Measurements from ENCODE around the gene TRPM4. TPM values are rescaled to one million over a fixed set of nuclear protein-coding genes. Genes with fewer than 3 reads are reported as not detected.

Gene TRPM4
- total and polyA plus RNA-seq, 2 of the 13 experiments (the other 11 are each of a cell fraction or from before 2014, with no cell fraction given): 1.9 to 4.3 TPM

DNA sequence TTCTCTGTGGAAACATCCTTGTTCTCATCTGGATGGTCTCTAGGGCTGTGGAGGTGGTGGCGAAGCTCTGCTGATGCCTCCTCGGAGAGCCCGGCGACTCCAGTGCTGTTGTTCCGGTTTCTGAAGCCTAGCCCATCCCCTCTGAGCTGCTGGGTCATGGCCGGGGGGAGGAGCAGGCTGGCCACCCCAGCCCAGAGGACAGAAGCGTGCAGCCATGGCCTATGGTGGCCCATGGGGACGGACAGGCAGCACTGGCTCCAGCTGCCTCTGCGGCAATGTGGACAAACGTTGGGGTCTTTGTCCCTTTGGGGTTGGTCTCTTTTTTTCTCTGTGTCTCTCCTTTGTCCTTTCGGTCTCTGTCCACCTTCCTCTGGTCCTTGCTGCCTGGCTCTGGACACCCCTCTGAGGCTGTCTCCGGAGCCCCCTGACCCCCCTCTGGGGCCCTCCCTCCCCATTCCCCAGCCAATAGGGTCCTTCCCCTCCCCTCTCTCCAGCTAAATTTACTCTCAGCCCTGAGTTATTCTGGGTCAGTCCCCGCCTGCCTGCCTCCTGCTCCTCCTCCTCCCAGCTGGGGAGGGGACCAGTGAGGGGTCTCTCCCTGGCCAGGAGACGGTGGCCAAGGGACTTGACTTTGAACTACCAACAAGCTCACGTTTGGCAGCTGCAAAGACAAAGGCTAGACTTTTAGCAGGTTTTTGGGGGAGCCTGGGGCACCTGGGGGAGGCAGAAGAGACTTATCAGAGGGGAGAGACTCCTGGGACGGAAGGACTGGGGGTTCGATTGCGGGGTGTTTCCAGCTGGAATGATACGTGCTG lies 2.4 kb upstream of the TRPM4 start, which contains the start of gene HRC (continued):
- TF ChIP-seq PHF8 (CRISPR knock-in tag; IDR thresholded peaks at IDR 0.05) (peak; percentile 61), ELF1 (CRISPR knock-in tag; IDR thresholded peaks at IDR 0.05) (peak; percentile 72), SNAPC2 (CRISPR knock-in tag; IDR thresholded peaks at IDR 0.05) (no peak), FOXO1 (CRISPR knock-in tag; IDR thresholded peaks at IDR 0.05) (peak; percentile 14; the same call in 1 of the 2 replicates), RXRA (CRISPR knock-in tag; IDR thresholded peaks at IDR 0.05) (0 out of 2 replicates have a peak, but pooled peaks have one; percentile 46), PHF21A (CRISPR knock-in tag; IDR thresholded peaks at IDR 0.05) (peak; percentile 68), ZNF781 (CRISPR knock-in tag; IDR thresholded peaks at IDR 0.05; ENCODE audit: borderline replicate concordance, not compliant biosample characterization) (no peak), KLF16 (CRISPR knock-in tag; IDR thresholded peaks at IDR 0.05) (0 out of 4 replicates have a peak, but pooled peaks of 1 of the 2 experiments have one; percentile 22), ZBTB7A (CRISPR knock-in tag; IDR thresholded peaks at IDR 0.05) (peak; percentile 24; the same call in 1 of the 2 replicates), SPEN (CRISPR knock-in tag; IDR thresholded peaks at IDR 0.05; ENCODE audit: low read depth) (peak; percentile 52; the same call in 1 of the 2 replicates), MED1 (CRISPR knock-in tag; IDR thresholded peaks at IDR 0.05) (0 out of 2 replicates have a peak, but pooled peaks have one; percentile 35), MTA1 (CRISPR knock-in tag; IDR thresholded peaks at IDR 0.05; ENCODE audit: borderline replicate concordance) (peak; percentile 65; the same call in 1 of the 2 replicates), GATAD2A (CRISPR knock-in tag; IDR thresholded peaks at IDR 0.05) (peak; percentile 33; the same call in 1 of the 2 replicates), GABPA (IDR thresholded peaks at IDR 0.05; ENCODE audit: low read depth, low read length) (0 out of 2 replicates have a peak, but pooled peaks have one; percentile 6), GABPA (CRISPR knock-in tag; IDR thresholded peaks at IDR 0.05; ENCODE audit: low read depth) (peak; percentile 59), TSC22D2 (CRISPR knock-in tag; IDR thresholded peaks at IDR 0.05; ENCODE audit: borderline replicate concordance) (no peak), SP4 (CRISPR knock-in tag; IDR thresholded peaks at IDR 0.05) (0 out of 2 replicates have a peak, but pooled peaks have one; percentile 30), HOXA3 (CRISPR knock-in tag; IDR thresholded peaks at IDR 0.05) (0 out of 2 replicates have a peak, but pooled peaks have one; percentile 52)
- TF ChIP-seq, protein P1, sequence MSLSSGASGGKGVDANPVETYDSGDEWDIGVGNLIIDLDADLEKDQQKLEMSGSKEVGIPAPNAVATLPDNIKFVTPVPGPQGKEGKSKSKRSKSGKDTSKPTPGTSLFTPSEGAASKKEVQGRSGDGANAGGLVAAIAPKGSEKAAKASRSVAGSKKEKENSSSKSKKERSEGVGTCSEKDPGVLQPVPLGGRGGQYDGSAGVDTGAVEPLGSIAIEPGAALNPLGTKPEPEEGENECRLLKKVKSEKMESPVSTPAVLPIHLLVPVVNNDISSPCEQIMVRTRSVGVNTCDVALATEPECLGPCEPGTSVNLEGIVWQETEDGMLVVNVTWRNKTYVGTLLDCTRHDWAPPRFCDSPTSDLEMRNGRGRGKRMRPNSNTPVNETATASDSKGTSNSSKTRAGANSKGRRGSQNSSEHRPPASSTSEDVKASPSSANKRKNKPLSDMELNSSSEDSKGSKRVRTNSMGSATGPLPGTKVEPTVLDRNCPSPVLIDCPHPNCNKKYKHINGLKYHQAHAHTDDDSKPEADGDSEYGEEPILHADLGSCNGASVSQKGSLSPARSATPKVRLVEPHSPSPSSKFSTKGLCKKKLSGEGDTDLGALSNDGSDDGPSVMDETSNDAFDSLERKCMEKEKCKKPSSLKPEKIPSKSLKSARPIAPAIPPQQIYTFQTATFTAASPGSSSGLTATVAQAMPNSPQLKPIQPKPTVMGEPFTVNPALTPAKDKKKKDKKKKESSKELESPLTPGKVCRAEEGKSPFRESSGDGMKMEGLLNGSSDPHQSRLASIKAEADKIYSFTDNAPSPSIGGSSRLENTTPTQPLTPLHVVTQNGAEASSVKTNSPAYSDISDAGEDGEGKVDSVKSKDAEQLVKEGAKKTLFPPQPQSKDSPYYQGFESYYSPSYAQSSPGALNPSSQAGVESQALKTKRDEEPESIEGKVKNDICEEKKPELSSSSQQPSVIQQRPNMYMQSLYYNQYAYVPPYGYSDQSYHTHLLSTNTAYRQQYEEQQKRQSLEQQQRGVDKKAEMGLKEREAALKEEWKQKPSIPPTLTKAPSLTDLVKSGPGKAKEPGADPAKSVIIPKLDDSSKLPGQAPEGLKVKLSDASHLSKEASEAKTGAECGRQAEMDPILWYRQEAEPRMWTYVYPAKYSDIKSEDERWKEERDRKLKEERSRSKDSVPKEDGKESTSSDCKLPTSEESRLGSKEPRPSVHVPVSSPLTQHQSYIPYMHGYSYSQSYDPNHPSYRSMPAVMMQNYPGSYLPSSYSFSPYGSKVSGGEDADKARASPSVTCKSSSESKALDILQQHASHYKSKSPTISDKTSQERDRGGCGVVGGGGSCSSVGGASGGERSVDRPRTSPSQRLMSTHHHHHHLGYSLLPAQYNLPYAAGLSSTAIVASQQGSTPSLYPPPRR (CRISPR knock-in tag; IDR thresholded peaks at IDR 0.05; ENCODE audit: borderline replicate concordance): peak; percentile 26; the same call in 1 of the 2 replicates
- TF ChIP-seq, protein P2, sequence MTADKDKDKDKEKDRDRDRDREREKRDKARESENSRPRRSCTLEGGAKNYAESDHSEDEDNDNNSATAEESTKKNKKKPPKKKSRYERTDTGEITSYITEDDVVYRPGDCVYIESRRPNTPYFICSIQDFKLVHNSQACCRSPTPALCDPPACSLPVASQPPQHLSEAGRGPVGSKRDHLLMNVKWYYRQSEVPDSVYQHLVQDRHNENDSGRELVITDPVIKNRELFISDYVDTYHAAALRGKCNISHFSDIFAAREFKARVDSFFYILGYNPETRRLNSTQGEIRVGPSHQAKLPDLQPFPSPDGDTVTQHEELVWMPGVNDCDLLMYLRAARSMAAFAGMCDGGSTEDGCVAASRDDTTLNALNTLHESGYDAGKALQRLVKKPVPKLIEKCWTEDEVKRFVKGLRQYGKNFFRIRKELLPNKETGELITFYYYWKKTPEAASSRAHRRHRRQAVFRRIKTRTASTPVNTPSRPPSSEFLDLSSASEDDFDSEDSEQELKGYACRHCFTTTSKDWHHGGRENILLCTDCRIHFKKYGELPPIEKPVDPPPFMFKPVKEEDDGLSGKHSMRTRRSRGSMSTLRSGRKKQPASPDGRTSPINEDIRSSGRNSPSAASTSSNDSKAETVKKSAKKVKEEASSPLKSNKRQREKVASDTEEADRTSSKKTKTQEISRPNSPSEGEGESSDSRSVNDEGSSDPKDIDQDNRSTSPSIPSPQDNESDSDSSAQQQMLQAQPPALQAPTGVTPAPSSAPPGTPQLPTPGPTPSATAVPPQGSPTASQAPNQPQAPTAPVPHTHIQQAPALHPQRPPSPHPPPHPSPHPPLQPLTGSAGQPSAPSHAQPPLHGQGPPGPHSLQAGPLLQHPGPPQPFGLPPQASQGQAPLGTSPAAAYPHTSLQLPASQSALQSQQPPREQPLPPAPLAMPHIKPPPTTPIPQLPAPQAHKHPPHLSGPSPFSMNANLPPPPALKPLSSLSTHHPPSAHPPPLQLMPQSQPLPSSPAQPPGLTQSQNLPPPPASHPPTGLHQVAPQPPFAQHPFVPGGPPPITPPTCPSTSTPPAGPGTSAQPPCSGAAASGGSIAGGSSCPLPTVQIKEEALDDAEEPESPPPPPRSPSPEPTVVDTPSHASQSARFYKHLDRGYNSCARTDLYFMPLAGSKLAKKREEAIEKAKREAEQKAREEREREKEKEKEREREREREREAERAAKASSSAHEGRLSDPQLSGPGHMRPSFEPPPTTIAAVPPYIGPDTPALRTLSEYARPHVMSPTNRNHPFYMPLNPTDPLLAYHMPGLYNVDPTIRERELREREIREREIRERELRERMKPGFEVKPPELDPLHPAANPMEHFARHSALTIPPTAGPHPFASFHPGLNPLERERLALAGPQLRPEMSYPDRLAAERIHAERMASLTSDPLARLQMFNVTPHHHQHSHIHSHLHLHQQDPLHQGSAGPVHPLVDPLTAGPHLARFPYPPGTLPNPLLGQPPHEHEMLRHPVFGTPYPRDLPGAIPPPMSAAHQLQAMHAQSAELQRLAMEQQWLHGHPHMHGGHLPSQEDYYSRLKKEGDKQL (CRISPR knock-in tag; IDR thresholded peaks at IDR 0.05; ENCODE audit: low read depth): no peak

All from HepG2 (cell line).